Measurements from ENCODE around the gene TMEM242. TPM values are rescaled to one million over a fixed set of nuclear protein-coding genes. Genes with fewer than 3 reads are reported as not detected.

Gene TMEM242
- total and polyA plus RNA-seq, 2 of the 13 experiments (the other 11 are each of a cell fraction or from before 2014, with no cell fraction given), result 5.6 to 11.1 TPM

DNA sequence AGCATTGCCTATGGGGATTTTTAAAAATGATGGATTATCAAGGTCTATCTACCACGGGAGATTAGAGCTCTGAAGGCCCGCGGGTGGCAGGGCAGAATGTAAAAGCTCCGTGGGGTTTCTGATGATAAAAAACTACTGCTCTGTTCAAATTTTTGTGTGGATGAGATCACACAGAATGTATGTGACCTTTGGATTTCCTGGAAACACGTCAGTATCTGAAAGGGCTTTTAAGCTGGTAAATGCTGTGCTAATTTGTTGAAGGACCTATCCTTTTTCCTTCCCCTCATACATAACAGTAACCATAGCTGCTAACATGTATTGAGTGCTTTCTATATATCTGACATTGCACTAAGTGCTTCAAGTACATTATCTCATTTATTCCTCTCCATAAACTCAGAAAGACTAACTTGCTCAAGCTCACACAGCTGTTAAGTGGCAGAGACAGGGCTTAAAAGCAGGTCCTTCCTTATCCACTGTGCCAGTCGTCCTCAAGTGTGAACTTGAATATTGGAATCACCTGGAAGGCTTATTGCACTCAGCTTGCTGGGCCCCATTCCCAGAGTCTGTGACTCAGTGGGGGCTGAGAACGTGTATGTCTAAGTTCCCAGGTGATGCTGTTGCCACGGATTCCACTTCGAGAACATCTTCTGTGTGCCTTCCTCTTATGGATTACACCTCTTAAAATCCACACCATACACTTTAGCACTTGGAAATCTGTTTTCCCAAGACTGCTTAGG is 1.9 kb upstream of the TMEM242 start (continued):
- TF ChIP-seq, protein P1, sequence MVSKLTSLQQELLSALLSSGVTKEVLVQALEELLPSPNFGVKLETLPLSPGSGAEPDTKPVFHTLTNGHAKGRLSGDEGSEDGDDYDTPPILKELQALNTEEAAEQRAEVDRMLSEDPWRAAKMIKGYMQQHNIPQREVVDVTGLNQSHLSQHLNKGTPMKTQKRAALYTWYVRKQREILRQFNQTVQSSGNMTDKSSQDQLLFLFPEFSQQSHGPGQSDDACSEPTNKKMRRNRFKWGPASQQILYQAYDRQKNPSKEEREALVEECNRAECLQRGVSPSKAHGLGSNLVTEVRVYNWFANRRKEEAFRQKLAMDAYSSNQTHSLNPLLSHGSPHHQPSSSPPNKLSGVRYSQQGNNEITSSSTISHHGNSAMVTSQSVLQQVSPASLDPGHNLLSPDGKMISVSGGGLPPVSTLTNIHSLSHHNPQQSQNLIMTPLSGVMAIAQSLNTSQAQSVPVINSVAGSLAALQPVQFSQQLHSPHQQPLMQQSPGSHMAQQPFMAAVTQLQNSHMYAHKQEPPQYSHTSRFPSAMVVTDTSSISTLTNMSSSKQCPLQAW (CRISPR knock-in tag; IDR thresholded peaks at IDR 0.05), result no peak
- TF ChIP-seq RARG (CRISPR knock-in tag; IDR thresholded peaks at IDR 0.05; ENCODE audit: low read depth) (no peak), XBP1 (CRISPR knock-in tag; IDR thresholded peaks at IDR 0.05) (no peak), SALL2 (CRISPR knock-in tag; IDR thresholded peaks at IDR 0.05) (no peak), SRSF1 (optimal IDR thresholded peaks at IDR 0.05; ENCODE audit: low read depth, low read length) (no peak), PAF1 (CRISPR knock-in tag; IDR thresholded peaks at IDR 0.05) (no peak), ZNF282 (IDR thresholded peaks at IDR 0.05; ENCODE audit: partially characterized antibody) (no peak), NR2F6 (IDR thresholded peaks at IDR 0.05) (no peak), NR2F6 (CRISPR knock-in tag; IDR thresholded peaks at IDR 0.05) (no peak), TBL1XR1 (IDR thresholded peaks at IDR 0.05; ENCODE audit: borderline replicate concordance, low read length, partially characterized antibody) (peak; percentile 24), SNAI1 (CRISPR knock-in tag; IDR thresholded peaks at IDR 0.05; ENCODE audit: borderline replicate concordance) (no peak), HNRNPUL1 (IDR thresholded peaks at IDR 0.05; ENCODE audit: low read depth, low read length) (no peak), REXO4 (CRISPR knock-in tag; IDR thresholded peaks at IDR 0.05; ENCODE audit: borderline replicate concordance) (no peak), ZBTB1 (CRISPR knock-in tag; IDR thresholded peaks at IDR 0.05; ENCODE audit: borderline replicate concordance) (no peak)
- TF ChIP-seq, protein P2, sequence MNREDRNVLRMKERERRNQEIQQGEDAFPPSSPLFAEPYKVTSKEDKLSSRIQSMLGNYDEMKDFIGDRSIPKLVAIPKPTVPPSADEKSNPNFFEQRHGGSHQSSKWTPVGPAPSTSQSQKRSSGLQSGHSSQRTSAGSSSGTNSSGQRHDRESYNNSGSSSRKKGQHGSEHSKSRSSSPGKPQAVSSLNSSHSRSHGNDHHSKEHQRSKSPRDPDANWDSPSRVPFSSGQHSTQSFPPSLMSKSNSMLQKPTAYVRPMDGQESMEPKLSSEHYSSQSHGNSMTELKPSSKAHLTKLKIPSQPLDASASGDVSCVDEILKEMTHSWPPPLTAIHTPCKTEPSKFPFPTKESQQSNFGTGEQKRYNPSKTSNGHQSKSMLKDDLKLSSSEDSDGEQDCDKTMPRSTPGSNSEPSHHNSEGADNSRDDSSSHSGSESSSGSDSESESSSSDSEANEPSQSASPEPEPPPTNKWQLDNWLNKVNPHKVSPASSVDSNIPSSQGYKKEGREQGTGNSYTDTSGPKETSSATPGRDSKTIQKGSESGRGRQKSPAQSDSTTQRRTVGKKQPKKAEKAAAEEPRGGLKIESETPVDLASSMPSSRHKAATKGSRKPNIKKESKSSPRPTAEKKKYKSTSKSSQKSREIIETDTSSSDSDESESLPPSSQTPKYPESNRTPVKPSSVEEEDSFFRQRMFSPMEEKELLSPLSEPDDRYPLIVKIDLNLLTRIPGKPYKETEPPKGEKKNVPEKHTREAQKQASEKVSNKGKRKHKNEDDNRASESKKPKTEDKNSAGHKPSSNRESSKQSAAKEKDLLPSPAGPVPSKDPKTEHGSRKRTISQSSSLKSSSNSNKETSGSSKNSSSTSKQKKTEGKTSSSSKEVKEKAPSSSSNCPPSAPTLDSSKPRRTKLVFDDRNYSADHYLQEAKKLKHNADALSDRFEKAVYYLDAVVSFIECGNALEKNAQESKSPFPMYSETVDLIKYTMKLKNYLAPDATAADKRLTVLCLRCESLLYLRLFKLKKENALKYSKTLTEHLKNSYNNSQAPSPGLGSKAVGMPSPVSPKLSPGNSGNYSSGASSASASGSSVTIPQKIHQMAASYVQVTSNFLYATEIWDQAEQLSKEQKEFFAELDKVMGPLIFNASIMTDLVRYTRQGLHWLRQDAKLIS (CRISPR knock-in tag; IDR thresholded peaks at IDR 0.05), result no peak
- TF ChIP-seq, protein P3, sequence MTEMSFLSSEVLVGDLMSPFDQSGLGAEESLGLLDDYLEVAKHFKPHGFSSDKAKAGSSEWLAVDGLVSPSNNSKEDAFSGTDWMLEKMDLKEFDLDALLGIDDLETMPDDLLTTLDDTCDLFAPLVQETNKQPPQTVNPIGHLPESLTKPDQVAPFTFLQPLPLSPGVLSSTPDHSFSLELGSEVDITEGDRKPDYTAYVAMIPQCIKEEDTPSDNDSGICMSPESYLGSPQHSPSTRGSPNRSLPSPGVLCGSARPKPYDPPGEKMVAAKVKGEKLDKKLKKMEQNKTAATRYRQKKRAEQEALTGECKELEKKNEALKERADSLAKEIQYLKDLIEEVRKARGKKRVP (CRISPR knock-in tag; IDR thresholded peaks at IDR 0.05), result 0 out of 4 replicates have a peak, but pooled peaks of 1 of the 2 experiments have one; percentile 20
- TF ChIP-seq, protein P4, sequence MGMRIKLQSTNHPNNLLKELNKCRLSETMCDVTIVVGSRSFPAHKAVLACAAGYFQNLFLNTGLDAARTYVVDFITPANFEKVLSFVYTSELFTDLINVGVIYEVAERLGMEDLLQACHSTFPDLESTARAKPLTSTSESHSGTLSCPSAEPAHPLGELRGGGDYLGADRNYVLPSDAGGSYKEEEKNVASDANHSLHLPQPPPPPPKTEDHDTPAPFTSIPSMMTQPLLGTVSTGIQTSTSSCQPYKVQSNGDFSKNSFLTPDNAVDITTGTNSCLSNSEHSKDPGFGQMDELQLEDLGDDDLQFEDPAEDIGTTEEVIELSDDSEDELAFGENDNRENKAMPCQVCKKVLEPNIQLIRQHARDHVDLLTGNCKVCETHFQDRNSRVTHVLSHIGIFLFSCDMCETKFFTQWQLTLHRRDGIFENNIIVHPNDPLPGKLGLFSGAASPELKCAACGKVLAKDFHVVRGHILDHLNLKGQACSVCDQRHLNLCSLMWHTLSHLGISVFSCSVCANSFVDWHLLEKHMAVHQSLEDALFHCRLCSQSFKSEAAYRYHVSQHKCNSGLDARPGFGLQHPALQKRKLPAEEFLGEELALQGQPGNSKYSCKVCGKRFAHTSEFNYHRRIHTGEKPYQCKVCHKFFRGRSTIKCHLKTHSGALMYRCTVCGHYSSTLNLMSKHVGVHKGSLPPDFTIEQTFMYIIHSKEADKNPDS (CRISPR knock-in tag; IDR thresholded peaks at IDR 0.05), result no peak
- TF ChIP-seq, protein P5, sequence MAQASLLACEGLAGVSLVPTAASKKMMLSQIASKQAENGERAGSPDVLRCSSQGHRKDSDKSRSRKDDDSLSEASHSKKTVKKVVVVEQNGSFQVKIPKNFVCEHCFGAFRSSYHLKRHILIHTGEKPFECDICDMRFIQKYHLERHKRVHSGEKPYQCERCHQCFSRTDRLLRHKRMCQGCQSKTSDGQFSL (CRISPR knock-in tag; IDR thresholded peaks at IDR 0.05), result no peak
- TF ChIP-seq, protein P6, sequence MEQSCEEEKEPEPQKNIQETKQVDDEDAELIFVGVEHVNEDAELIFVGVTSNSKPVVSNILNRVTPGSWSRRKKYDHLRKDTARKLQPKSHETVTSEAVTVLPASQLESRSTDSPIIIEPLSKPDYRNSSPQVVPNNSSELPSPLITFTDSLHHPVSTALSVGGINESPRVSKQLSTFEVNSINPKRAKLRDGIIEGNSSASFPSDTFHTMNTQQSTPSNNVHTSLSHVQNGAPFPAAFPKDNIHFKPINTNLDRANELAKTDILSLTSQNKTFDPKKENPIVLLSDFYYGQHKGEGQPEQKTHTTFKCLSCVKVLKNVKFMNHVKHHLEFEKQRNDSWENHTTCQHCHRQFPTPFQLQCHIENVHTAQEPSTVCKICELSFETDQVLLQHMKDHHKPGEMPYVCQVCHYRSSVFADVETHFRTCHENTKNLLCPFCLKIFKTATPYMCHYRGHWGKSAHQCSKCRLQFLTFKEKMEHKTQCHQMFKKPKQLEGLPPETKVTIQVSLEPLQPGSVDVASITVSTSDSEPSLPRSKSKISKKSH (CRISPR knock-in tag; IDR thresholded peaks at IDR 0.05; ENCODE audit: borderline replicate concordance), result no peak
